ENCODE measurements around the gene TACC2.

- no peak for TF ChIP-seq CTCF (IDR thresholded peaks at IDR 0.05; ENCODE audit: extremely low read depth in 1 of 2, insufficient read depth in 1 of 2, low read depth in 1 of 2, low read length in 2 of 2)
- no peak for TF ChIP-seq MAX (IDR thresholded peaks at IDR 0.05; ENCODE audit: insufficient read depth, insufficient read length)
- TF ChIP-seq POLR2AphosphoS5 (IDR thresholded peaks at IDR 0.05; ENCODE audit: insufficient read depth, low read depth, low read length) = no peak
- no peak for TF ChIP-seq EZH2 (IDR thresholded peaks at IDR 0.05; ENCODE audit: borderline replicate concordance, low read depth, low read length, severe bottlenecking)
These were observed 243.8 kb downstream of the TACC2 start for GRCh38 chr10:122232769-122233168.
